HEK293T (cell line): ENCODE results near the gene ABCC10.

Experiments used
- ARNT ChIP-seq: fragments of 450-650 bp; IDR thresholded peaks from 2 replicates; pipeline ENCODE4 v1.6.1; 2017; ENCODE audit warnings: mild to moderate bottlenecking
- BHLHE40 ChIP-seq: fragments of 450-650 bp; IDR thresholded peaks from 2 replicates; pipeline ENCODE4 v1.6.1; 2016; ENCODE audit warnings: mild to moderate bottlenecking, moderate library complexity, borderline replicate concordance
- ELF4 ChIP-seq: fragments of 450-650 bp; IDR thresholded peaks from 2 replicates; pipeline ENCODE4 v1.6.1; 2017; ENCODE audit warnings: antibody characterized with exemption
- FOXA1 ChIP-seq: fragments of 450-650 bp; IDR thresholded peaks from 2 replicates; pipeline ENCODE4 v1.6.1; 2016; ENCODE audit warnings: mild to moderate bottlenecking
- FOXM1 ChIP-seq: fragments of 450-650 bp; IDR thresholded peaks from 2 replicates; pipeline ENCODE4 v1.6.1; 2017; ENCODE audit warnings: mild to moderate bottlenecking, borderline replicate concordance
- HDGF ChIP-seq: fragments of 450-650 bp; IDR thresholded peaks from 2 replicates; pipeline ENCODE4 v1.6.1; 2017; ENCODE audit warnings: antibody characterized with exemption, borderline replicate concordance
- LEF1 ChIP-seq: fragments of 450-650 bp; IDR thresholded peaks from 2 replicates; pipeline ENCODE4 v1.6.1; 2017; ENCODE audit warnings: mild to moderate bottlenecking, borderline replicate concordance
- NFRKB ChIP-seq: fragments of 450-650 bp; IDR thresholded peaks from 2 replicates; pipeline ENCODE4 v1.6.1; 2016; ENCODE audit warnings: mild to moderate bottlenecking, moderate library complexity
- SP1 ChIP-seq: fragments of 450-650 bp; IDR thresholded peaks from 2 replicates; pipeline ENCODE4 v1.6.1; 2017
- SUZ12 ChIP-seq: fragments of 450-650 bp; IDR thresholded peaks from 2 replicates; pipeline ENCODE4 v1.6.1; 2016; ENCODE audit warnings: mild to moderate bottlenecking
- TARDBP ChIP-seq: fragments of 450-650 bp; IDR thresholded peaks from 2 replicates; pipeline ENCODE4 v1.6.1; 2016

- TF ChIP-seq ELF4 (no peak), ARNT (no peak), FOXA1 (no peak), BHLHE40 (no peak), SUZ12 (no peak), HDGF (no peak), NFRKB (no peak), FOXM1 (no peak), SP1 (no peak), TARDBP (no peak), LEF1 (no peak)
These were observed 44.1 kb downstream of the ABCC10 start for GRCh38 chr6:43471399-43471798.
